GM21515 (cell line): ENCODE measurements around the gene HTD2.

Experiments
- ATAC-seq: cut with Tn5 transposase; IDR thresholded peaks from one replicate; pipeline ENCODE4 v1.9.1; 2021; ENCODE audit not compliant: unreplicated experiment

The HTD2 gene

DNA sequence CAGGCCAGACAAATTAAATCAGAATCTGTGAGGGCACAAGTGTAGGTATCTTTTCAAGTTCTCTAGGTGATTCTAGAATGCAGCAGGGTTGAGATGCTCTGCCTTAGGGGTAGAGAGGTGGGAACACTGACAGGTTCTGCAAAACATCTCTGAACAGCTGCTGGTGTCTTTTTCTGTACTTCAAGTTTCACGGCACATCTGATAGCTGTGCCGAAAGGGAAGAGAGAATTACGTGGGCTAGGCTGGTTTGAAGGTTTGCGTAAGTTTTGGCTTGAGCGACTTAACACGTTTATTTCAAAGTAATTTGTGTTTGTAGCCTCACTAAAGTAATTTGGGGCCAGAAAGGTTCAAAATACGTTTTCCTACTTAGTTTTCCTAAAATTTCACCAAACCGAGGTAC is 48.9 kb downstream of the HTD2 start:
- ATAC-seq, result peak; percentile 66

DNA sequence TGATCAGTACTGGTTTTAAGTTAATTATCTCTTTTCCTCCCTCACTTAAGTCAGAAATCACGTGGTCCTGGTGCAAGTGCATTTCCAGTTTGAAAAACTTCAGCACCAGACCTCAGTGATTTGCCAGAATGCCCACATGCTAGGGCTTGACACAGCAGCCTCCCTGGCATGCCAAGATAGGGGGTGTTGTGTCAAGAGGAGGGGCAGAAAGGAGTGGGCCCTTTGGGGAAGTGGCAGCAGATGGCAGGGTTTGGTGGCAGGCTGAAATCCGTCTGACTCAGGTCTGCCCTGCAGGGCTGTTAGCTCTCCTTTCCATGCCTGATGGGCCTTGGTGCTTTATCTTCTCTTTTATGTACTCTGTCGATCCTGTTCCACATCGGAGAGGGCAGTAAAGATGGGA is 49.7 kb downstream of the HTD2 start:
- ATAC-seq, result no peak

DNA sequence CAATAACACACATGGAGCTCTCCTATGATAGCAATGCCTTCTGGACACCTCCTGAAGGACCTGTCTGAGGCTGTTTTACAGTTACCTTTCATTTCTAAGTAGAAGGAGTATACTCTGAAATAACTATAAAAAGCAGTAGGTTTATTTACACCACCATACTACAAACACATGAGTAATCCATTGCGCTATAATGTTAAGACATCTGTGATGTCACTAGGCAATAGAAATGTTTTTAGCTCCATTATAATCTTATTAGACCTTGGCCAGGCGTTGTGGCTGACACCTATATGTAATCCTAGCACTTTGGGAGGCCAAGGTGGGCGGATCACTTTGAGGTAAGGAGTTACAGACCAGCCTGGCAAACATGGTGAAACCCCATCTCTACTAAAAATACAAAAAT is 51.1 kb downstream of the HTD2 start:
- no peak for ATAC-seq

DNA sequence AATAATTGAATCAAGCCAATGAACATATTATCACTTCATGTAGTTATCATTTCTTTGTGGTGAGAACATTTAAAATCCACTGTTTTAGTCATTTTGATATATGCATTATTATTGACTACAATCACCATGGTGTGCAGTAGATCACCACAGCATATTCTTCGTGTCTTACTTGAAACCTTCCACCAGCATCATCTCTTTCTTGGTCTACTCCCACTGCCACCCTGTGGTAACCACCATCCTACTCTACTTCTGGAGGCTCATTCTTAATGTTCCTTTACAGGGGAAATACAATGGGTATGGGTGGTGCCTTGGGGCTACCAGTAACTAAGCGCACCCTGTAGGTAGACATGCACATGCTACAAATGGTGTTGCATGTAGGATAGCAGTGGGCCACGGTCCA is 51.8 kb downstream of the HTD2 start:
- no peak for ATAC-seq

DNA sequence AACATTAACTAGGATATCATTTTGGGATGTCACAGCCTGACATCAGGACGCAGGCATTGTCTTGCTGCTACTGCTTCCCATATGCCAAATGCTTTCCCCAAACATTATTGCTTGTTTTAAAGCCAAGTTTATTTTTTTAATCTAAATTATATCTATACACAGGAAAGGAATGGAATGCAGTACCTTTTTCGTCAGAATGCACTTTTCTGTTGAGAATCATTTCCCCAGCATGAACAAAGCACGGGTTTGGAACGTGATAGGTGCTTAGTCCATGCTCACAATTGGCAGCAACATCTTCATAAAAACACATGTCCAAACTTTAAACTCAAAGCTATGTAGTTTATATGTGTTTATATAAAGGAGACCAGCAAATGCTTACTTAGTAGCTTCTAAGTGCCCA is 52.5 kb downstream of the HTD2 start:
- no peak for ATAC-seq

DNA sequence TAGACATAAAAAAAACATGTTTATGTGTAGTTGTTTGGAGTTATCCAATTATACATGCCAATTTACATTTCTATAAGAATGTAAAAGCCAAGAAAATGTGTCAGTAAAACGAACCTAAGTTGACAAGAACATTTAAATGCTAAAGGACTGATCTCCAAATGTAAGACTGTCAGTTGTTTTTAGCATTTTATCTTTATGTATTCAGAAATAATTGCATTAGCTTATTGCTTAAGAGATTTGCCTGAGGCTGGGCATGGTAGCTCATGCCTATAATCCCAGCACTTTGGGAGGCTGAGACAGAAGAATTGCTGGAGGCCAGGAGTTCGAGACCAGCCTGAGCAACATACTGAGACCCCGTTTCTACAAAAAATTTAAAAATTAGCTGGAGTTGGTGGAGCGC is 53.3 kb downstream of the HTD2 start:
- ATAC-seq, result no peak

DNA sequence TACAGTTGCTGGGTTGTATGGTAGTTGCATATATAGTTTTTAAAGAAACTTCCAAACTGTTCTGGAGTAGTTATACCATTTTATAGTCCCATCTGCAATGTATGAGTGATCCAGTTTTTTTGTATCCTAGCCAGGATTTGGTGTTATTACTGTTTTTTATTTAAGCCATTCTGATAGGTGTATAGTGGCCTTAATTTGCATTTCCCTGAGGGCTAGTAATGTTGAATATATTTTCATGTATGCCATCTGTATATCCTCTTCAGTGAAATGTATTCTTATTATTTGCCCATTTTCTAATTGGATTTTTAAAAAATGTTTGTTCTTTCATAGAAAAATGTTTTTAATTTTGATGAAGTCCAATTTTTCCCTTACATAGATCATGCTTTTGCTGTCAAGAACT is 55.5 kb downstream of the HTD2 start:
- no peak for ATAC-seq

DNA sequence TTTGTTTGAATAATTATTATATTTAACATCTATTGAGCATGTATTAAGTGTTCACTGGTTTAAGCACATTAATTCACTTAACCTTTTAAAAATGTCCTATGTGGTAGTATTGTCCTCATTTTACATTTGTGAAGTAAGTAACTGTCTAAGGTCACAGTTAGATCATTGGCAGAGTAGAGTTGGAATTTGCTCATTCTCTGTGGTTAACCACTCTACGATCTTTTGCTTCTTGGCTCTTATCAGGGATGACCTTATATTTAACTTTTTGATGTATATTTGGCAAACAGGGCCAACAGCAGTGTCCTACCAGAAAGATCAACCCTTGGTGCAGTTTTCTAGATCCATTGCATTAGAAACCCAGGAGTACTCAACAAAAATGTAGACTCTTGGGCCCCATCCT is 60.4 kb downstream of the HTD2 start:
- no peak for ATAC-seq

DNA sequence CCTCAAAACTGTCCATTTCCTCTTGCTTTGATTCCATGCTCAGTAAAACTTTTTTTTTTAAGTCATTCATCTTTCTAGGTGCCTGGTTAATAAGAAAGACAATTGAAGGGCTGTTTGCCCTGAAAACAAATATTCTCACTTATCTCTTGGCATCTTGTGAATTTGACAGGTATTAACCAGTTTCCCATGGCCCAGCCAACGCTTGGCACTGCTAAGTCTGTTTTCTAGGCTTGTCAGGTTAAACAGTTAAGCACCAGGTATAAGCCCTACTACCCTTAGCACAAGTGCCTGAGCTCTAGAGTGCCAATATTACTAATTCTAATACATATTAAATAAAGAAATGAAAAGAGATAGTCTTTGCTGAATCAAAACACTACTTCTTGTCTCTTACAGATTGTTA is 62.7 kb downstream of the HTD2 start:
- ATAC-seq, result no peak
